Lung (tissue), 12 donors: ENCODE results near the gene TMEM178B. TPM values are rescaled to one million over a fixed set of nuclear protein-coding genes. Genes with fewer than 3 reads are reported as not detected.

ENCODE experiments used
- ATAC-seq: fragments of 200-7000 bp; cut with Tn5 transposase; one replicate; pipeline ENCODE4 v1.9.1; 2020; ENCODE audit warnings: moderate number of reproducible peaks; ENCODE audit not compliant: insufficient read depth, low FRiP score
- DNase-seq, 3 donors: peaks; one replicate each; pipeline ENCODE4 v3.0.0-alpha.2; 2013 to 2017
- H3K27ac ChIP-seq, 2 donors: one replicate each; pipeline ENCODE4 v1.5.1; 2013; ENCODE audit warnings: mild to moderate bottlenecking in 2 of 2, moderate library complexity in 2 of 2, control low read depth in 1 of 2, inconsistent platforms in 1 of 2, low read depth in 1 of 2, low read length in 1 of 2
- H3K27me3 ChIP-seq, 3 donors: one replicate each; pipeline ENCODE4 v1.5.1; 2013; ENCODE audit warnings: low read length in 2 of 3; ENCODE audit not compliant: control insufficient read depth in 3 of 3, insufficient read depth in 3 of 3
- H3K36me3 ChIP-seq, 4 donors: one replicate each; pipeline ENCODE4 v1.5.1; 2013; ENCODE audit warnings: low read length in 4 of 4, mild to moderate bottlenecking in 1 of 4, moderate library complexity in 1 of 4; ENCODE audit not compliant: control insufficient read depth in 4 of 4, insufficient read depth in 4 of 4
- H3K4me1 ChIP-seq, 5 donors: one replicate each; pipeline ENCODE4 v1.5.1; 2013; ENCODE audit warnings: low read length in 5 of 5, mild to moderate bottlenecking in 2 of 5, moderate library complexity in 1 of 5; ENCODE audit not compliant: control insufficient read depth in 5 of 5, insufficient read depth in 5 of 5
- H3K4me3 ChIP-seq: one replicate; pipeline ENCODE4 v1.5.1; 2013; ENCODE audit warnings: mild to moderate bottlenecking, control low read depth, moderate library complexity
- H3K9ac ChIP-seq, 2 donors: one replicate each; pipeline ENCODE4 v1.5.1; 2013; ENCODE audit warnings: low read length in 2 of 2, control low read depth in 1 of 2; ENCODE audit not compliant: insufficient read depth in 1 of 2
- H3K9me3 ChIP-seq, 4 donors: one replicate each; pipeline ENCODE4 v1.5.1; 2013; ENCODE audit warnings: low read length in 3 of 4, mild to moderate bottlenecking in 1 of 4, moderate library complexity in 1 of 4; ENCODE audit not compliant: control insufficient read depth in 4 of 4, insufficient read depth in 3 of 4
- WGBS, 2 donors: extraction: QIAGEN DNeasy Blood & Tissue Kit; methylation state at CpG; one replicate each; pipeline ENCODE4 v1.1.7; 2013; 5-methylcytosine and 5-hydroxymethylcytosine counted together
- polyA plus RNA-seq, 2 donors: library from polyadenylated mRNA; stranded (reverse); fragments of 200-250 nt; gene quantifications; one replicate each; pipeline ENCODE4 v1.2.1, GENCODE V29; 2013
- total RNA-seq, 2 donors: library from RNA; depleted of rRNA in 1 of 2; stranded (reverse); fragments of >200 nt in 1 of 2; gene quantifications; one replicate each; pipeline ENCODE4 v1.2.1, GENCODE V29; 2014 to 2021
- TF ChIP-seq, protein P1 (sequence below): IDR thresholded peaks from 2 replicates; pipeline ENCODE4 v1.5.1; 2012; ENCODE audit warnings: mild to moderate bottlenecking; ENCODE audit errors: control extremely low read depth, extremely low read depth
- donor health status: control.
- donor health status: control.
- donor health status: Bipolar disorder and iron deficiency.
- donor health status: healthy.
- donor health status: DM: yes; HTN: yes; CAD: no.

The TMEM178B gene
- total and polyA plus RNA-seq, 4 donors, result 0.04 to 2.4 (median 0.48) TPM

DNA sequence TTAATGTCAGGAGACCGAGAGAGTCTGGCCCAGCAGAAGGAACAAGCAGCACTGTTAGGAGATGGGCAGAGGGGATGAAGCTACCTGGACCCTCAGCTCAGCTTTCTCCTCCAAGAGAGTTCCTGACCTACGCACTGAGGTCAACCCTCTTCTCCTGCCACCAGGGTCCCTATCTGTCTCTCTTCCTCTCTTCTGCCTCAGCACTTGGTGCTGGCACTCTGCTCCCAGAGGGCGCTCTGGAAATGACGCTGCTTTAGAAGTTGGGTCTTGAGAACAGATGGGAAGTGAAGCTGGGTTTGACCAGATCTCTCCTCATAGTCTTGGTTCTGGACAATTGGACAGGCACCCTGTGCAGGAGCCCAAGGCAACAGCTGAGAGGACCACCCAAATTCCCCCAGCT lies 261.3 kb downstream of the TMEM178B start:
- H3K4me3 ChIP-seq, result no peak overlapping the region
- TF ChIP-seq, protein P1, sequence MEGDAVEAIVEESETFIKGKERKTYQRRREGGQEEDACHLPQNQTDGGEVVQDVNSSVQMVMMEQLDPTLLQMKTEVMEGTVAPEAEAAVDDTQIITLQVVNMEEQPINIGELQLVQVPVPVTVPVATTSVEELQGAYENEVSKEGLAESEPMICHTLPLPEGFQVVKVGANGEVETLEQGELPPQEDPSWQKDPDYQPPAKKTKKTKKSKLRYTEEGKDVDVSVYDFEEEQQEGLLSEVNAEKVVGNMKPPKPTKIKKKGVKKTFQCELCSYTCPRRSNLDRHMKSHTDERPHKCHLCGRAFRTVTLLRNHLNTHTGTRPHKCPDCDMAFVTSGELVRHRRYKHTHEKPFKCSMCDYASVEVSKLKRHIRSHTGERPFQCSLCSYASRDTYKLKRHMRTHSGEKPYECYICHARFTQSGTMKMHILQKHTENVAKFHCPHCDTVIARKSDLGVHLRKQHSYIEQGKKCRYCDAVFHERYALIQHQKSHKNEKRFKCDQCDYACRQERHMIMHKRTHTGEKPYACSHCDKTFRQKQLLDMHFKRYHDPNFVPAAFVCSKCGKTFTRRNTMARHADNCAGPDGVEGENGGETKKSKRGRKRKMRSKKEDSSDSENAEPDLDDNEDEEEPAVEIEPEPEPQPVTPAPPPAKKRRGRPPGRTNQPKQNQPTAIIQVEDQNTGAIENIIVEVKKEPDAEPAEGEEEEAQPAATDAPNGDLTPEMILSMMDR, result no peak
- DNase-seq, result no peak
- peaks cover 0 to 2% (median 0%) of the 10 kb centered on the region in 4 donors for H3K9me3 ChIP-seq
- H3K36me3 ChIP-seq, result no peaks in the 10 kb centered on the region
- H3K27ac ChIP-seq, result no peak overlapping the region
- 88 to 89% methylated on average over 4 of the region's 4 CpGs for WGBS, 2 donors
- H3K9ac ChIP-seq, result no peak overlapping the region
- H3K4me1 ChIP-seq, result no peaks in the 10 kb centered on the region
- ATAC-seq, result no peak
- H3K27me3 ChIP-seq, result no peaks in the 10 kb centered on the region

DNA sequence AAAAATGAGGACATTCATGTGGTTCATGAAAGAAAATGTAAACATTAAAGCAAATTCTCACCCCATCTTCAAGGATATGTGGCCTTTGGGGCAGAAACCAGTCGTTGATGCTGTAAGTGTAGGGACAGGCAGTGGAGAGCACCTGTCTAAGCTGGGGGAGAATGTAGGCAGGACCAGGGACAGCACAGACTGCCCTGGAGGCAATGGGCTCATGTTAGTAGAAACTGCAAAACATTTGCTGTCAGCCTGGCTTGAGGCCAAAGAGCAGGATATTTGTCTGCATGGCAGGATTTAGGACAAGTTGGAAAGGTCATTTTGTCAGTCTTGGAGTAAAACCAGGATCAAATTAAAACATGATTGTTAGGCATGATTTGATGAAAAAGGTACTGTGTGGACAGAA lies 265.7 kb downstream of the TMEM178B start:
- Histone ChIP-seq H3K9me3 (peaks cover 0 to 2% (median 0%) of the 10 kb centered on the region in 4 donors), H3K27ac (no peak overlapping the region), H3K4me1 (no peaks in the 10 kb centered on the region), H3K9ac (no peak overlapping the region), H3K27me3 (no peaks in the 10 kb centered on the region), H3K4me3 (no peak overlapping the region), H3K36me3 (no peaks in the 10 kb centered on the region)
- 50 to 64% methylated on average over 1 of the region's 1 CpG for WGBS, 2 donors
- no peak for ATAC-seq
- DNase-seq, result no peak
- TF ChIP-seq, protein P1, result no peak

DNA sequence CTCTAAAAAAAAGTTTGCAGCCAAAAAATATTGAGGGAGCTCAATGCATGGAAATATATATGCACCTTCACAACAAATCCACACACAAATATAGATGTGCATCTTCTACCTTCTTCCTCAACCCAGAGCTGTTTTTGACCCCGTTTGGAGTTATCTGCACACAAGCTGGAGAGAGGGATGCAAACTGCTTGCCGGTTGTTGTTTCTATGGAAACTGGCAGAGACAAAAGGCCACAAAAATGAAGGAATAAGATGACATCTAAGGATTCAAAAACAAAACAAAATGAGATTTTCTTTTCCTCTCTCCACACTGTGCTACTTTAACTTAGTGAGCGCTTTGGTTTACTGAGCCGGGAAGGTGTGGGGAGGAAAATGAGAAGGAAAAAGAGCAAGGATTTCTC lies 267.1 kb downstream of the TMEM178B start:
- Histone ChIP-seq H3K36me3 (no peaks in the 10 kb centered on the region), H3K9ac (no peak overlapping the region), H3K9me3 (peaks cover 0 to 2% (median 0%) of the 10 kb centered on the region in 4 donors), H3K27me3 (no peaks in the 10 kb centered on the region), H3K27ac (no peak overlapping the region), H3K4me3 (no peak overlapping the region), H3K4me1 (no peaks in the 10 kb centered on the region)
- TF ChIP-seq, protein P1, result no peak
- ATAC-seq (no peak), DNase-seq (no peak)
- 77 to 79% methylated on average over 4 of the region's 4 CpGs for WGBS, 2 donors
